DMS53 (cell line): ENCODE results near the gene PPP3R1.

Source experiments
- DNase-seq: peaks from one replicate; lab custom pipeline; 2025; lab: John Stamatoyannopoulos, UW

PPP3R1 gene

DNA sequence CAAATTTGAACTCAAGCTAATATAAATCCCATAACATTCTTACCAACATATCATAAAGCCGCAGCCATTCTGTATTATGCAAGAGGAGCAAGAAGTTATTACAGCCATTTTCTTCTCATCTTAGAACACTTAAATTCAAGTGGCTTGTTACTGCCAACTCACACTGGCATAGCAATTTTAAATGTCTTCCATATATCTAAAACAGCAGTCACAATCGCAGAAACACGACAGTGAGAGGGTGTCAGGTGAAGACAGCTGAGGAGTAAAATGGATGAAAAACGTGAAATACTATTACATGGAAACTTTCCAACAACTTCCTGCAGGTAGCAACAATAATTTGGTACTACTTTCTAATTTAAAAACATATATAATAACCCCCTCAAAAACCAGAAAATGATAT, 17.9 kb downstream of the PPP3R1 start:
- DNase-seq: no peak

DNA sequence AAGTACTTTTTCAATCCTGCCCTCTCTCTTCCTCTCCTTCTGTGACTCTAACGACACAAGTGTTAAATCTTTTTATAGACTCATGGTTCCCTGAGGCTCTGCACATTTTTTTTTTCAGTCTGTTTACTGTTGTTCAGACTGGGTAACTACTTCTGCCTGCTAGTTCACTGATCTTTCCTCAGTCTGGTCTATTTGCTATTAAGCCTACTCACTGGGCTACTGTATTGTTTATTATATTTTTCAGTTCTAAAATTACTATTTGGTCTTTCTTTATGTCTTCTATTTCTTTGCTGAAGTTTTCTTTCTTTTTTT, 21.3 kb downstream of the PPP3R1 start:
- DNase-seq: no peak

GRCh38 chr2:68230241-68231060, 21.9 kb downstream of the PPP3R1 start:
- DNase-seq: no peak

- no peak for DNase-seq
Observed at GRCh38 chr2:68226794-68227193, 25.5 kb downstream of the PPP3R1 start.

DNA sequence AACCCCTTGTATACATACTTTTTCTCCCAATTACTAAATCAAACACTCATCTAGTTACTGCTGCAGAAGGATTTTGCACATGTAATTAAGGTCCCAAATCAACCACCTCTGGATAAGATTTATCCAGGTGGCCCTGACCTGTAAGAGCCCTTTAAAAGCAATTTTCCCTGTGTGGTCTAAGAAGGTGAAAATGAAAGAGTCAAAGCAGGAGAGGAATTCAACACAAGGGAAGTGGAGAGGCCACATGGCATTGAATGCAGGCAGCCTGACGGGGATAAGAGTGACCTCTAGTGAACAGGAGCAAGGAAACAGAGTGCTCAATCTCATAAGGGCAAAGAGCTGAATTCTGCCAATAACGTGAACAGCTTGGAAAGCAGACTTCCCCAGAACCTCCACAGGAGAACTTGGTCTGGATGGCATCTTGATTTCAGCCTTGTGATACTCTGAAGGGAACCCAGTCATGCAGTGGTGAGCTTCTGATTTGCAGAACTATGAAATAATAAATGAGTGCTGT, 27.2 kb downstream of the PPP3R1 start:
- DNase-seq: peak; percentile 64

DNA sequence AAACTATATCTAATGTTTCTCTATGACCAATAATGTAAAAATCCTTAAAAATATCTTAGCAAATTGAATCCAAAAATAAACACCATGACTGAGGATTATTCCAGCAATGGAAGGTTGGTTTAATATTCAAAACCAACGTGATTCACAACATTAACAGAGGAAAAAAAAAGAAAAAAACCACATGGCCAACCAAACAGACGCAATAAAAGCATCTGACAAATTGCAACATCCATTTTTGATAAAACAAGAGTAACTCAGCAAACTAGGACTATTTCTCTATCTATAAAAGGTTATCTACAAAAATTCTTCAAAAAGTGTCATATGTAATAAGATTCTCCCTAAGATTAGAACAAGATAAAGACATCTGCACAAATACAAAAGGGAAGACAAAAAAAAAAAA, 28.9 kb downstream of the PPP3R1 start:
- no peak for DNase-seq

DNA sequence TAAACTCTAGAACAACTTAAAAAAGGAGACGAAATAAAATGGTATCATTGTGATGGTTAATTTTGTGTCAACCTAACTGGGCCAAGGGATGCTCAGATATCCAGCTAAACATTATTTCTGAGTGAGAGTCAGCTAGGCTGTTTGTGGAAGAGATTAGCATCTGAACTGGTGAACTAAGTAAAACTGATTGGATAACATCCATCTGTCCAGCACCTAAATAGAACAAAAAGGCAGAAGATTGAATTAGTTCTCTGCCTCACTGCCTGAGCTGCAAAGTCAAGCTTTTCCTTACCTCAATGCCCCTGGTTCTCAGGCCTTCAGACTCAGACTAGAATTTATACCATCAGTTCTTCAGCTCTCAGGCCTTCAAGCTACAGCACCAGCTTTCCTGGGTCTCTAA, 30.0 kb downstream of the PPP3R1 start:
- DNase-seq: no peak

DNA sequence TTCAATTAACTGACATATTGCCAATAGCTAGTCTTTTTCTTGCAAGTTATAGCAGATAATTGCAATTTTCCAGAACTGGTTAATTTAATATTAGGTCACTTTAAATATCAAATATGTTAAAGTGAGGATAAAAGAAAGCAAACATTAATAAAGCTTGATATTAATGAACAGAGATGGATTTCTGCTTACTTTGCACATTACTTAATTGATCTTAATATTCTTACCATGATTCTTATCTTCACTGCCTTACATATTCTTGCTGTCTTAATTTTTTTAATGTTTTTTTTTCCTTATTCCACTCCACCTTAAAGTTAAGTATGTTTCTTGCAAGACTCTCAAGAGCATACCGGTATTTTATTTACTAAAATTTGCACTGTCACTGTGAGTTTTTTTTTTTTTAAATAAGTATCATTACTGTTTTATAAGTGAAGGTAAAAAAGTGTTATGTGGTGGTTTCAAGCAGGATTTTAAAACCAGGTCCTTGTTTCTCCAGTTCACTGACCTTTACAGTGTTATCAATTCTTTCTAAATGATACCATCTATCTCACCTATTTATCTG, 33.9 kb downstream of the PPP3R1 start:
- DNase-seq: no peak

DNA sequence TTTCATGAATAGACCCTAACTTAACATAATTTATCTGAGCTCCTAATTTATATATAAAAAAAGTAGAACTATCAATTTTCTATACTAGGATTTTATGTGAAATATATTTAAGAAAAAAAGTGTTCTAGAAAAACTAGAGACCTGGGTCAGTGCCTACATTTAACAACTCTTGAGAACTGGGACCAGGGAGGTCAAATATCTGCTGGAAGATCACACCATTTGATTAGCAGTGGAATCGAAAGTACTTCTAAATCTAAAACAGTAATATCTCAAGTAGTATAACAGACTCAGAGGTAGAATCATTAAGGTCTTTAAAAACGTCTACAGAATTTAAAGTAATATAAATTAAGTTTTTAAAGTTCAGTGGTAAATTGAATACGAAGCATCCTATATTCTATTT, 34.6 kb downstream of the PPP3R1 start:
- no peak for DNase-seq

GRCh38 chr2:68216454-68217310, 35.6 kb downstream of the PPP3R1 start:
- DNase-seq: peak; percentile 6

DNA sequence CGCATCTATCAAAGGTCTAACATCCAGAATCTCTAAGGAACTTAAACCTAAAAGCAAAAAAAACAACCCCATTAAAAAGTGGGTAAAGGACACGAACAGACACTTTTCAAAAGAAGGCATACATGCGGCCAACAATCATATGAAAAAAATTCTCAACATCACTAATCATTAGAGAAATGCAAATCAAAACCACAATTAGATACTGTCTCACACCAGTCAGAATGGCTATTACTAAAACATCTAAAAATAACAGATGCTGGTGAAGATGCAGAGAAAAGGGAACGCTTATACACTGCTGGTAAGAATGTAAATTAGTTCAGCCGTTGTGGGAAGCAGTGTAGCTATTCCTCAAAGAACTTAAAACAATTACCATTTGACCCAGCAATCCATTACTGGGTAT, 38.0 kb downstream of the PPP3R1 start:
- DNase-seq: no peak

GRCh38 chr2:68206793-68207192, 45.5 kb downstream of the PPP3R1 start:
- no peak for DNase-seq

DNA sequence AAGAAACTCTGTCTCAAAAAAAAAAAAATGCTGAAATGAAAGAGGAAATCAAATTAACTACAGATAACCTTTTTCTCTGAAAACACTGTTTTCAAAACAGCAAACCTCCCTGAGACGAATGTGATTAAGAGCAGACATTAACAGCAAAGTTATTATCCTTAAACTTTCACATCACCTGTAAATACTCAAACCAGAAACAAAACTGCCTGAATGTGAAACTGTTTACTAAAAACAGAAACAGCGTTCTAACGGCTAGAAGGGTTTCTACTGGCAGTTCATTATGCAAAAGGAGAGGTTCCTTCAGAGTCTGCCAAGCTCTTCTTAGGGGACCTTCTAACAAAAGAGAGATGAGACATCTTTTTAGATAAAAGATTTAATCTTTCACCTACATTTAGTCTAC, 48.7 kb downstream of the PPP3R1 start:
- no peak for DNase-seq

DNA sequence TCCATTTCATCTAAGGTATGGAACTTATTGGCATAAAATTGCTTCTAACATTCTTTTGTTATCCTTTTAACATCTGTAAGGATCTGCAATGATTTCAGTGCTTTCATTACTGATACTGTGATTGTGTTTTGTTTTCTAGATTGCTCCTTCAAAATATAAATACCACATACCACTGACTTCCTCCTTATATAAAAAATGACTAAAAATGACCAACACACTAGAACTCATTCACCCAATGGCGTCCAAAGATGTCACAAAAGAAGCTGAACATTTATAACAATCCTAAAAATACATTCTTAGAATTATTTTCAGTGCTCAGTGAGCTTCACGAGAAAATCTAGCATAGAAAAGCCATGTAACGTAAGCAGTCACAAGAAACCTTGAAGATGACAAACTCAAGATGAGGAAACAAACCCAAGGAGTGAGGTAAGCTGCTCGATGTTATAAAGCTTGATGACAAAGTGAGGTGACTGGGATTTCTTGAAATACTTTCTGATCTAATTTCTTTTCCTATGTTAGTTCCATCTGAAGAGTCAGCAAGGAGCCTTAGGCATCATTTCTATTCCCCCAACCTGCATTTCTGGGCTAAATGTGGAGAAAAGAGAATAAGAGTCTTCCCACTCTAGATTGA, 52.1 kb downstream of the PPP3R1 start:
- no peak for DNase-seq

- peak; percentile 80 for DNase-seq
Observed at GRCh38 chr2:68196120-68196716, 56.1 kb downstream of the PPP3R1 start.

- no peak for DNase-seq
Observed at GRCh38 chr2:68195096-68195495, 57.2 kb downstream of the PPP3R1 start.

DNA sequence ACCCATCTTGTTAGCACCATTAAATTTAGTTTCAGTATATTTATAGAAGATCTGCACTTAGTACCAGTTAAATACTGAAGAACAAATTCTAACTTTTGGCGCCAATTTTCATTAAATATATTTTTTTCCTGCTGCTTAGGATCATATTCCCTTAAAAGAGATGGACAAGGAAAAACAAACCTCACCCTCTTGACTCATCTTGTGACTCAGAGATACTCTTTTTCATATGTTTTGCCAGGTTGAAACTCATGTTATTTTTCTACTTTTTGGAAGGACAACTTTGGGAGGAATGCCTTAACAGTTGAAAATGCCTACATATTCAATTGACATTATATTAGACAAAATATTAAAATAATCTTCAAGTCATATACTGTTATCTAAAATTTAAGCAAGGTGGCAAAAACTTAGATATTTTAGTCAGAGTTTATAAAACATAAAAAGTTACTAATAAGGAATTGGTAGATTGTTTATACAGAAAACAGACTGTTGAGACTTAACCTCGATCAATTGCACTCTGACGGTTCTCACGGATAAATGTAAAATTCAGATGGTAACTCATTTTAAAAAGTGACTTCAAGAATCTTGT, 58.5 kb downstream of the PPP3R1 start:
- peak; percentile 10 for DNase-seq

DNA sequence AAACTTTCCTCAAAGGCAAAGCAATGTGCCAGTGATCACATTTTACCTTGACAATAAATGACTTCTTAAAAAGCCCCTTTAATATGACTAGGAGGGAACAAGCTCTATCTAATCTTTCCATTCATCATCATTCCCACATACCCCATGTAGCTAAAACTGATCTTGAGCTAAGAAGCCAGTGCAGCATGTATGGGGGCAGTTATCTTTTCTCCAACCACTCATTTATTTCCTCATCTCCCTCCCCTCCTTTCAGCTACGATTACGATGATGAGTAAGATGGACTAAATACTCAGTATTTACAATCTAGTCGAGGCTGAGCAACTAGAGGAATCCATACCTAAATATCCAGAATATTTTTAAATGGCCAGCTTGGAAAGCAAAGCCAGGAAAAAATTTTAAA, 59.2 kb downstream of the PPP3R1 start:
- no peak for DNase-seq

GRCh38 chr2:68190991-68191731, 61.2 kb downstream of the PPP3R1 start:
- DNase-seq: peak; percentile 66

- DNase-seq: no peak
Observed at GRCh38 chr2:68189991-68190784, 62.1 kb downstream of the PPP3R1 start.
